Retina (tissue), 1 donor: Measurements from ENCODE around the gene SRP68.

Source experiments
- DNase-seq: peaks from one replicate; pipeline ENCODE4 v3.0.0-alpha.2; 2016

SRP68 gene

GRCh38 chr17:75996665-75997590, 75.4 kb downstream of the SRP68 start:
- DNase-seq = no peak

- no peak for DNase-seq
Measured at GRCh38 chr17:75995385-75995925, 76.9 kb downstream of the SRP68 start.

GRCh38 chr17:75994802-75995370, 77.4 kb downstream of the SRP68 start:
- no peak for DNase-seq

- no peak for DNase-seq
Measured at GRCh38 chr17:75991396-75991795, 80.9 kb downstream of the SRP68 start.
